GM23338 (cell line): Measurements from ENCODE around the gene NT5C1A. TPM values are rescaled to one million over a fixed set of nuclear protein-coding genes. Genes with fewer than 3 reads are reported as not detected.

ENCODE experiments used
- ATAC-seq: fragments of 200-7000 bp; cut with Tn5 transposase; 3 replicates; pipeline ENCODE4 v1.9.1; 2020
- DNase-seq: peaks from one replicate; pipeline ENCODE4 v3.0.0-alpha.2; 2015; ENCODE audit warnings: low spot score
- H2AFZ ChIP-seq: fragments of 200-600 bp; sonication (generic); 2 replicates; pipeline ENCODE4 v1.8.0; 2016; ENCODE audit warnings: antibody characterized with exemption, mild to moderate bottlenecking, moderate library complexity
- H3F3A ChIP-seq: fragments of 200-600 bp; sonication (generic); replicated peaks from 2 replicates; pipeline ENCODE4 v1.8.0; 2017; ENCODE audit warnings: antibody characterized with exemption, mixed run types, low read depth
- H3K27ac ChIP-seq: fragments of 200-600 bp; sonication (generic); 2 replicates; pipeline ENCODE4 v1.6.1; 2016; ENCODE audit warnings: low read depth
- H3K27me3 ChIP-seq: fragments of 200-600 bp; sonication (generic); 2 replicates; pipeline ENCODE4 v1.8.0; 2016; ENCODE audit warnings: mild to moderate bottlenecking, mixed run types, moderate library complexity; ENCODE audit not compliant: insufficient read depth
- H3K36me3 ChIP-seq: fragments of 200-600 bp; sonication (generic); 2 replicates; pipeline ENCODE4 v1.8.0; 2016; ENCODE audit warnings: mild to moderate bottlenecking; ENCODE audit not compliant: insufficient read depth
- H3K4me1 ChIP-seq: fragments of 200-600 bp; sonication (generic); 2 replicates; pipeline ENCODE4 v1.8.0; 2016; ENCODE audit warnings: mild to moderate bottlenecking, moderate library complexity; ENCODE audit not compliant: insufficient read depth
- H3K4me2 ChIP-seq: fragments of 200-600 bp; sonication (generic); 2 replicates; pipeline ENCODE4 v1.7.1; 2017; ENCODE audit warnings: mixed run types
- H3K4me3 ChIP-seq: fragments of 200-600 bp; sonication (generic); 2 replicates; pipeline ENCODE4 v1.6.1; 2016; ENCODE audit warnings: mixed run types
- H3K79me2 ChIP-seq: fragments of 200-600 bp; sonication (generic); replicated peaks from 2 replicates; pipeline ENCODE4 v1.8.0; 2017; ENCODE audit warnings: mild to moderate bottlenecking; ENCODE audit not compliant: insufficient read depth
- H3K9me2 ChIP-seq: fragments of 200-600 bp; sonication (generic); 2 replicates; pipeline ENCODE4 v1.8.0; 2017; ENCODE audit not compliant: insufficient read depth
- H4K20me1 ChIP-seq: fragments of 200-600 bp; sonication (generic); replicated peaks from 2 replicates; pipeline ENCODE4 v1.8.0; 2017; ENCODE audit warnings: mild to moderate bottlenecking; ENCODE audit not compliant: insufficient read depth
- H3K27ac Mint-ChIP-seq: 2 replicates; pipeline ENCODE4 v1.8.0; 2020; ENCODE audit warnings: inconsistent platforms, mild to moderate bottlenecking, moderate library complexity, mixed read lengths
- H3K27me3 Mint-ChIP-seq: 3 replicates; pipeline ENCODE4 v1.8.0; 2022; ENCODE audit warnings: low read depth, mild to moderate bottlenecking, moderate library complexity, mixed read lengths, inconsistent platforms; ENCODE audit not compliant: insufficient read depth, poor library complexity
- H3K36me3 Mint-ChIP-seq: 3 replicates; pipeline ENCODE4 v1.8.0; 2021; ENCODE audit warnings: low read depth, mild to moderate bottlenecking, inconsistent platforms, moderate library complexity, mixed read lengths
- H3K4me1 Mint-ChIP-seq: 3 replicates; pipeline ENCODE4 v1.8.0; 2020; ENCODE audit warnings: mild to moderate bottlenecking, inconsistent platforms, mixed read lengths
- H3K4me3 Mint-ChIP-seq: 3 replicates; pipeline ENCODE4 v1.8.0; 2021; ENCODE audit warnings: moderate library complexity, mild to moderate bottlenecking, inconsistent platforms, mixed read lengths
- H3K9me3 Mint-ChIP-seq: 3 replicates; pipeline ENCODE4 v1.8.0; 2020; ENCODE audit warnings: moderate library complexity, mild to moderate bottlenecking, inconsistent platforms, mixed read lengths
- CREB1 ChIP-seq: fragments of 250-450 bp; sonication (Bioruptor Pico); IDR thresholded peaks from 2 replicates; pipeline ENCODE4 v1.5.0; 2020; ENCODE audit warnings: low read depth, mild to moderate bottlenecking, moderate library complexity
- EZH2 ChIP-seq: fragments of 200-600 bp; sonication (generic); IDR thresholded peaks from one replicate; pipeline ENCODE4 v1.8.0; 2017; ENCODE audit warnings: antibody characterized with exemption, mild to moderate bottlenecking, low read depth; ENCODE audit not compliant: unreplicated experiment
- EZH2phosphoT487 ChIP-seq: fragments of 200-600 bp; sonication (generic); IDR thresholded peaks from one replicate; pipeline ENCODE4 v1.8.1; 2018; ENCODE audit warnings: antibody characterized with exemption; ENCODE audit not compliant: unreplicated experiment
- JUNB ChIP-seq: IDR thresholded peaks from one replicate; pipeline ENCODE4 v1.6.1; 2016; ENCODE audit warnings: antibody characterized with exemption; ENCODE audit not compliant: unreplicated experiment
- NANOG ChIP-seq: IDR thresholded peaks from 2 replicates; pipeline ENCODE4 v1.6.1; 2016; ENCODE audit warnings: antibody characterized with exemption, borderline replicate concordance
- POLR2AphosphoS5 ChIP-seq: IDR thresholded peaks from 2 replicates; pipeline ENCODE4 v1.6.1; 2016; ENCODE audit warnings: antibody characterized with exemption, low read depth
- STAT1 ChIP-seq: IDR thresholded peaks from one replicate; pipeline ENCODE4 v1.6.1; 2016; ENCODE audit warnings: antibody characterized with exemption; ENCODE audit not compliant: unreplicated experiment
- ZNF114 ChIP-seq: fragments of 250-450 bp; sonication (Bioruptor Pico); IDR thresholded peaks from 2 replicates; pipeline ENCODE4 v1.5.0; 2020; ENCODE audit warnings: mild to moderate bottlenecking, moderate library complexity
- ZNF331 ChIP-seq: fragments of 250-450 bp; sonication (Bioruptor Pico); IDR thresholded peaks from 2 replicates; pipeline ENCODE4 v1.5.0; 2020; ENCODE audit warnings: low read depth, mild to moderate bottlenecking, moderate library complexity
- polyA plus RNA-seq: library from polyadenylated mRNA; unstranded; fragments of >200 nt; fragmentation: Nextera tagmentation; extraction: Ambion mirVana; gene quantifications from 2 replicates; pipeline ENCODE4 v1.2.1, GENCODE V29; 2016
- total RNA-seq: library from RNA; depleted of rRNA; stranded (reverse); fragments of >200 nt; shearing (Covaris generic); gene quantifications from 2 replicates; pipeline ENCODE4 v1.2.3, GENCODE V29; 2014
- TF ChIP-seq, protein P1 (sequence below): fragments of 250-450 bp; sonication (Bioruptor Pico); IDR thresholded peaks from 2 replicates; pipeline ENCODE4 v1.5.0; 2020; ENCODE audit warnings: mild to moderate bottlenecking, moderate library complexity
- TF ChIP-seq, protein P2 (sequence below): IDR thresholded peaks from one replicate; pipeline ENCODE4 v1.6.1; 2018; ENCODE audit warnings: antibody characterized with exemption; ENCODE audit not compliant: unreplicated experiment
- TF ChIP-seq, protein P3 (sequence below): IDR thresholded peaks from 2 replicates; pipeline ENCODE4 v1.6.1; 2016; ENCODE audit warnings: antibody characterized with exemption
- TF ChIP-seq, protein P4 (sequence below), 2 experiments: fragments of 200-600 bp in 1 of 2; sonication (generic) in 1 of 2; conservative IDR thresholded peaks; 2 replicates each; pipeline versions ENCODE4 v1.5.1 to v1.6.1; 2016 to 2017; ENCODE audit warnings: antibody characterized with exemption in 2 of 2, low read depth in 2 of 2, mild to moderate bottlenecking in 2 of 2, moderate library complexity in 1 of 2

Gene NT5C1A
- total and polyA plus RNA-seq, 2 experiments from 2014 or later, result not detected

DNA sequence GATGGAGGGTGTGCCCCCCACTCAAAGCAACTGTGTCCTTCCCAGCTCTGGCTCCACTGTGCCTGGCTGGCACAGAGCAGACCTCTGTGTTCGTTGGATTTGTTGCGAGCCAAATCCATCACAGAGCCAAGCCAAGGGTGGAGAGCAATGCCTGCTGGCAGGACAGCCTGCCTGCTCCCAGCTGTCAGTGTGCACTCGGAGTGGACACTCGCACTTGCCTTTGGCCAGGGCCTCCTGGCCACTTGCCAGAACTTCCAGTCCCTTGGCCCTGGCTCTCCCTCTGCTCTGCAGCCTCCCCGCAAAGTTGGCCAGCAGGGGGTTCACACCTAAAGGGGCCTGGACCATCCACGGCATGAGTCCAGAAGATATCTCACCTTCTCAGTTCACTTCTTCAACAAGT lies 48.9 kb downstream of the NT5C1A start:
- Mint-ChIP-seq H3K27ac (no peak overlapping the region), H3K4me3 (no peak overlapping the region), H3K27me3 (peaks cover 23% of the 10 kb centered on the region), H3K36me3 (no peaks in the 10 kb centered on the region; the same call in 2 of the 3 replicates), H3K4me1 (no peaks in the 10 kb centered on the region), H3K9me3 (peaks cover 2% of the 10 kb centered on the region; the same call in 1 of the 3 replicates)
- no peaks in the 10 kb centered on the region for H3K36me3 ChIP-seq
- H4K20me1 ChIP-seq, result no peaks in the 10 kb centered on the region
- H3K27ac ChIP-seq, result no peak overlapping the region
- no peak overlapping the region for H3K4me3 ChIP-seq
- no peaks in the 10 kb centered on the region for H3F3A ChIP-seq
- no peak for ATAC-seq
- no peaks in the 10 kb centered on the region for H3K79me2 ChIP-seq
- H3K4me1 ChIP-seq, result no peaks in the 10 kb centered on the region
- H3K9me2 ChIP-seq, result no peaks in the 10 kb centered on the region
- H3K4me2 ChIP-seq, result no peak overlapping the region
- TF ChIP-seq NANOG (no peak), EZH2phosphoT487 (no peak), ZNF114 (CRISPR knock-in tag) (no peak), ZNF331 (CRISPR knock-in tag) (no peak), CREB1 (CRISPR knock-in tag) (no peak), POLR2AphosphoS5 (no peak), STAT1 (no peak), JUNB (no peak), EZH2 (no peak)
- TF ChIP-seq, protein P1, sequence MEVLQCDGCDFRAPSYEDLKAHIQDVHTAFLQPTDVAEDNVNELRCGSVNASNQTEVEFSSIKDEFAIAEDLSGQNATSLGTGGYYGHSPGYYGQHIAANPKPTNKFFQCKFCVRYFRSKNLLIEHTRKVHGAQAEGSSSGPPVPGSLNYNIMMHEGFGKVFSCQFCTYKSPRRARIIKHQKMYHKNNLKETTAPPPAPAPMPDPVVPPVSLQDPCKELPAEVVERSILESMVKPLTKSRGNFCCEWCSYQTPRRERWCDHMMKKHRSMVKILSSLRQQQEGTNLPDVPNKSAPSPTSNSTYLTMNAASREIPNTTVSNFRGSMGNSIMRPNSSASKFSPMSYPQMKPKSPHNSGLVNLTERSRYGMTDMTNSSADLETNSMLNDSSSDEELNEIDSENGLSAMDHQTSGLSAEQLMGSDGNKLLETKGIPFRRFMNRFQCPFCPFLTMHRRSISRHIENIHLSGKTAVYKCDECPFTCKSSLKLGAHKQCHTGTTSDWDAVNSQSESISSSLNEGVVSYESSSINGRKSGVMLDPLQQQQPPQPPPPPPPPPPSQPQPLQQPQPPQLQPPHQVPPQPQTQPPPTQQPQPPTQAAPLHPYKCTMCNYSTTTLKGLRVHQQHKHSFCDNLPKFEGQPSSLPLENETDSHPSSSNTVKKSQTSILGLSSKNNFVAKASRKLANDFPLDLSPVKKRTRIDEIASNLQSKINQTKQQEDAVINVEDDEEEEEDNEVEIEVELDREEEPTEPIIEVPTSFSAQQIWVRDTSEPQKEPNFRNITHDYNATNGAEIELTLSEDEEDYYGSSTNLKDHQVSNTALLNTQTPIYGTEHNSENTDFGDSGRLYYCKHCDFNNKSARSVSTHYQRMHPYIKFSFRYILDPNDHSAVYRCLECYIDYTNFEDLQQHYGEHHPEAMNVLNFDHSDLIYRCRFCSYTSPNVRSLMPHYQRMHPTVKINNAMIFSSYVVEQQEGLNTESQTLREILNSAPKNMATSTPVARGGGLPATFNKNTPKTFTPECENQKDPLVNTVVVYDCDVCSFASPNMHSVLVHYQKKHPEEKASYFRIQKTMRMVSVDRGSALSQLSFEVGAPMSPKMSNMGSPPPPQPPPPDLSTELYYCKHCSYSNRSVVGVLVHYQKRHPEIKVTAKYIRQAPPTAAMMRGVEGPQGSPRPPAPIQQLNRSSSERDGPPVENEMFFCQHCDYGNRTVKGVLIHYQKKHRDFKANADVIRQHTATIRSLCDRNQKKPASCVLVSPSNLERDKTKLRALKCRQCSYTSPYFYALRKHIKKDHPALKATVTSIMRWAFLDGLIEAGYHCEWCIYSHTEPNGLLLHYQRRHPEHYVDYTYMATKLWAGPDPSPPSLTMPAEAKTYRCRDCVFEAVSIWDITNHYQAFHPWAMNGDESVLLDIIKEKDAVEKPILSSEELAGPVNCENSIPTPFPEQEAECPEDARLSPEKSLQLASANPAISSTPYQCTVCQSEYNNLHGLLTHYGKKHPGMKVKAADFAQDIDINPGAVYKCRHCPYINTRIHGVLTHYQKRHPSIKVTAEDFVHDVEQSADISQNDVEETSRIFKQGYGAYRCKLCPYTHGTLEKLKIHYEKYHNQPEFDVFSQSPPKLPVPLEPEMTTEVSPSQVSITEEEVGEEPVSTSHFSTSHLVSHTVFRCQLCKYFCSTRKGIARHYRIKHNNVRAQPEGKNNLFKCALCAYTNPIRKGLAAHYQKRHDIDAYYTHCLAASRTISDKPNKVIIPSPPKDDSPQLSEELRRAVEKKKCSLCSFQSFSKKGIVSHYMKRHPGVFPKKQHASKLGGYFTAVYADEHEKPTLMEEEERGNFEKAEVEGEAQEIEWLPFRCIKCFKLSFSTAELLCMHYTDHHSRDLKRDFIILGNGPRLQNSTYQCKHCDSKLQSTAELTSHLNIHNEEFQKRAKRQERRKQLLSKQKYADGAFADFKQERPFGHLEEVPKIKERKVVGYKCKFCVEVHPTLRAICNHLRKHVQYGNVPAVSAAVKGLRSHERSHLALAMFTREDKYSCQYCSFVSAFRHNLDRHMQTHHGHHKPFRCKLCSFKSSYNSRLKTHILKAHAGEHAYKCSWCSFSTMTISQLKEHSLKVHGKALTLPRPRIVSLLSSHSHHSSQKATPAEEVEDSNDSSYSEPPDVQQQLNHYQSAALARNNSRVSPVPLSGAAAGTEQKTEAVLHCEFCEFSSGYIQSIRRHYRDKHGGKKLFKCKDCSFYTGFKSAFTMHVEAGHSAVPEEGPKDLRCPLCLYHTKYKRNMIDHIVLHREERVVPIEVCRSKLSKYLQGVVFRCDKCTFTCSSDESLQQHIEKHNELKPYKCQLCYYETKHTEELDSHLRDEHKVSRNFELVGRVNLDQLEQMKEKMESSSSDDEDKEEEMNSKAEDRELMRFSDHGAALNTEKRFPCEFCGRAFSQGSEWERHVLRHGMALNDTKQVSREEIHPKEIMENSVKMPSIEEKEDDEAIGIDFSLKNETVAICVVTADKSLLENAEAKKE (CRISPR knock-in tag), result no peak
- TF ChIP-seq, protein P2, sequence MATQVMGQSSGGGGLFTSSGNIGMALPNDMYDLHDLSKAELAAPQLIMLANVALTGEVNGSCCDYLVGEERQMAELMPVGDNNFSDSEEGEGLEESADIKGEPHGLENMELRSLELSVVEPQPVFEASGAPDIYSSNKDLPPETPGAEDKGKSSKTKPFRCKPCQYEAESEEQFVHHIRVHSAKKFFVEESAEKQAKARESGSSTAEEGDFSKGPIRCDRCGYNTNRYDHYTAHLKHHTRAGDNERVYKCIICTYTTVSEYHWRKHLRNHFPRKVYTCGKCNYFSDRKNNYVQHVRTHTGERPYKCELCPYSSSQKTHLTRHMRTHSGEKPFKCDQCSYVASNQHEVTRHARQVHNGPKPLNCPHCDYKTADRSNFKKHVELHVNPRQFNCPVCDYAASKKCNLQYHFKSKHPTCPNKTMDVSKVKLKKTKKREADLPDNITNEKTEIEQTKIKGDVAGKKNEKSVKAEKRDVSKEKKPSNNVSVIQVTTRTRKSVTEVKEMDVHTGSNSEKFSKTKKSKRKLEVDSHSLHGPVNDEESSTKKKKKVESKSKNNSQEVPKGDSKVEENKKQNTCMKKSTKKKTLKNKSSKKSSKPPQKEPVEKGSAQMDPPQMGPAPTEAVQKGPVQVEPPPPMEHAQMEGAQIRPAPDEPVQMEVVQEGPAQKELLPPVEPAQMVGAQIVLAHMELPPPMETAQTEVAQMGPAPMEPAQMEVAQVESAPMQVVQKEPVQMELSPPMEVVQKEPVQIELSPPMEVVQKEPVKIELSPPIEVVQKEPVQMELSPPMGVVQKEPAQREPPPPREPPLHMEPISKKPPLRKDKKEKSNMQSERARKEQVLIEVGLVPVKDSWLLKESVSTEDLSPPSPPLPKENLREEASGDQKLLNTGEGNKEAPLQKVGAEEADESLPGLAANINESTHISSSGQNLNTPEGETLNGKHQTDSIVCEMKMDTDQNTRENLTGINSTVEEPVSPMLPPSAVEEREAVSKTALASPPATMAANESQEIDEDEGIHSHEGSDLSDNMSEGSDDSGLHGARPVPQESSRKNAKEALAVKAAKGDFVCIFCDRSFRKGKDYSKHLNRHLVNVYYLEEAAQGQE, result no peak
- TF ChIP-seq, protein P3, sequence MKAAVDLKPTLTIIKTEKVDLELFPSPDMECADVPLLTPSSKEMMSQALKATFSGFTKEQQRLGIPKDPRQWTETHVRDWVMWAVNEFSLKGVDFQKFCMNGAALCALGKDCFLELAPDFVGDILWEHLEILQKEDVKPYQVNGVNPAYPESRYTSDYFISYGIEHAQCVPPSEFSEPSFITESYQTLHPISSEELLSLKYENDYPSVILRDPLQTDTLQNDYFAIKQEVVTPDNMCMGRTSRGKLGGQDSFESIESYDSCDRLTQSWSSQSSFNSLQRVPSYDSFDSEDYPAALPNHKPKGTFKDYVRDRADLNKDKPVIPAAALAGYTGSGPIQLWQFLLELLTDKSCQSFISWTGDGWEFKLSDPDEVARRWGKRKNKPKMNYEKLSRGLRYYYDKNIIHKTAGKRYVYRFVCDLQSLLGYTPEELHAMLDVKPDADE, result no peak
- TF ChIP-seq, protein P4, sequence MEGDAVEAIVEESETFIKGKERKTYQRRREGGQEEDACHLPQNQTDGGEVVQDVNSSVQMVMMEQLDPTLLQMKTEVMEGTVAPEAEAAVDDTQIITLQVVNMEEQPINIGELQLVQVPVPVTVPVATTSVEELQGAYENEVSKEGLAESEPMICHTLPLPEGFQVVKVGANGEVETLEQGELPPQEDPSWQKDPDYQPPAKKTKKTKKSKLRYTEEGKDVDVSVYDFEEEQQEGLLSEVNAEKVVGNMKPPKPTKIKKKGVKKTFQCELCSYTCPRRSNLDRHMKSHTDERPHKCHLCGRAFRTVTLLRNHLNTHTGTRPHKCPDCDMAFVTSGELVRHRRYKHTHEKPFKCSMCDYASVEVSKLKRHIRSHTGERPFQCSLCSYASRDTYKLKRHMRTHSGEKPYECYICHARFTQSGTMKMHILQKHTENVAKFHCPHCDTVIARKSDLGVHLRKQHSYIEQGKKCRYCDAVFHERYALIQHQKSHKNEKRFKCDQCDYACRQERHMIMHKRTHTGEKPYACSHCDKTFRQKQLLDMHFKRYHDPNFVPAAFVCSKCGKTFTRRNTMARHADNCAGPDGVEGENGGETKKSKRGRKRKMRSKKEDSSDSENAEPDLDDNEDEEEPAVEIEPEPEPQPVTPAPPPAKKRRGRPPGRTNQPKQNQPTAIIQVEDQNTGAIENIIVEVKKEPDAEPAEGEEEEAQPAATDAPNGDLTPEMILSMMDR (conservative IDR thresholded peaks at IDR 0.05; ENCODE audit: low read depth in 2 of 2), result no peak
- H2AFZ ChIP-seq, result no peak overlapping the region
- DNase-seq, result no peak
- no peaks in the 10 kb centered on the region for H3K27me3 ChIP-seq
